Transverse colon (tissue), 4 donors: Measurements from ENCODE around the gene MSH3. TPM values are rescaled to one million over a fixed set of nuclear protein-coding genes. Genes with fewer than 3 reads are reported as not detected.

Experiments
- DNase-seq: peaks from one replicate; pipeline ENCODE4 v3.0.0-alpha.2; 2019
- H3K27ac ChIP-seq, 4 donors: fragments of 200-600 bp; sonication (generic); 2 replicates each; pipeline ENCODE4 v1.5.1; 2016 to 2018; ENCODE audit warnings: inconsistent platforms in 4 of 4
- H3K27me3 ChIP-seq: fragments of 200-600 bp; sonication (generic); 2 replicates; pipeline ENCODE4 v1.5.1; 2017; ENCODE audit warnings: inconsistent platforms
- H3K36me3 ChIP-seq, 4 donors: fragments of 200-600 bp; sonication (generic); 2 replicates each; pipeline ENCODE4 v1.5.1; 2017 to 2019; ENCODE audit warnings: inconsistent platforms in 4 of 4
- H3K4me1 ChIP-seq, 4 donors: fragments of 200-600 bp; sonication (generic); 2 replicates each; pipeline ENCODE4 v1.5.1; 2017 to 2020; ENCODE audit warnings: inconsistent platforms in 4 of 4
- H3K4me3 ChIP-seq, 4 donors: fragments of 200-600 bp; sonication (generic); 1 replicate in 1 of 4; 2 replicates in 3 of 4; pipeline versions ENCODE4 v1.5.1 to v1.6.1; 2017 to 2019; ENCODE audit warnings: inconsistent platforms in 4 of 4
- H3K9me3 ChIP-seq, 2 donors: fragments of 200-600 bp; sonication (generic); 2 replicates each; pipeline ENCODE4 v1.5.1; 2017 to 2019; ENCODE audit warnings: inconsistent platforms in 2 of 2
- EP300 ChIP-seq: sonication (generic); formaldehyde crosslinking; IDR thresholded peaks from one replicate; pipeline ENCODE4 v1.6.1; 2017; ENCODE audit warnings: antibody characterized with exemption, low read depth
- POLR2A ChIP-seq: fragments of 450-650 bp; IDR thresholded peaks from one replicate; pipeline ENCODE4 v1.6.1; 2016; ENCODE audit warnings: antibody characterized with exemption, mild to moderate bottlenecking, moderate library complexity
- POLR2AphosphoS5 ChIP-seq, 3 donors: sonication (generic); formaldehyde crosslinking; IDR thresholded peaks; one replicate each; pipeline ENCODE4 v1.6.1; 2016; ENCODE audit warnings: antibody characterized with exemption in 3 of 3
- WGBS, 2 donors: methylation state at CpG; one replicate each; pipeline ENCODE4 v1.1.5; 2018; ENCODE audit warnings: low coverage in 1 of 2; 5-methylcytosine and 5-hydroxymethylcytosine counted together
- in situ Hi-C, 4 donors: fragments of 200-750 bp; cut with MboI; loops; one replicate each; pipeline versions ENCODE4 v1.15.0 to v1.15.1; 2017; ENCODE audit warnings: low sequenced_read_pairs in 3 of 4, low pct_ligation_motif_present in 1 of 4, low pct_unique_long_range_greater_than_20kb in 1 of 4
- intact Hi-C: fragments of 100-400 bp; cut with DNase I; formaldehyde crosslinking; loops from one replicate; pipeline ENCODE4 v1.15.1; 2023; ENCODE audit warnings: low total_unique reads
- total RNA-seq, 4 donors: library from RNA; depleted of rRNA; stranded (reverse); fragments of >200 nt; gene quantifications; one replicate each; pipeline ENCODE4 v1.1.0, GENCODE V29; 2016
- TF ChIP-seq, protein P1 (sequence below), 5 experiments: fragments of 200-600 bp in 3 of 5; fragments of 450-650 bp in 2 of 5; sonication (generic) in 3 of 5; IDR thresholded peaks; 1 replicate in 2 of 5; 2 replicates in 3 of 5; pipeline ENCODE4 v1.5.1; 2016 to 2017; ENCODE audit warnings: antibody characterized with exemption in 5 of 5, inconsistent platforms in 3 of 5, mild to moderate bottlenecking in 2 of 5, moderate library complexity in 1 of 5

MSH3 gene
- total RNA-seq, 4 donors from 2014 or later, result 6.4 to 22.2 (median 17.2) TPM

- intact Hi-C loops, result no loop called here
- DNase-seq, result no peak
- in situ Hi-C loops, result no loop called here
- H3K4me1 ChIP-seq, result no peaks in the 10 kb centered on the region
- H3K4me3 ChIP-seq, result no peak overlapping the region
- H3K36me3 ChIP-seq, result no peaks in the 10 kb centered on the region
- H3K9me3 ChIP-seq, result no peaks in the 10 kb centered on the region
- H3K27ac ChIP-seq, result no peak overlapping the region
- TF ChIP-seq EP300 (no peak), POLR2AphosphoS5 (IDR thresholded peaks at IDR 0.05) (no peak)
- 93 to 95% methylated on average over 4 of the region's 4 CpGs for WGBS, 2 donors
- H3K27me3 ChIP-seq, result no peaks in the 10 kb centered on the region
Observed at GRCh38 chr5:80916676-80917075, 262.2 kb downstream of the MSH3 start.

DNA sequence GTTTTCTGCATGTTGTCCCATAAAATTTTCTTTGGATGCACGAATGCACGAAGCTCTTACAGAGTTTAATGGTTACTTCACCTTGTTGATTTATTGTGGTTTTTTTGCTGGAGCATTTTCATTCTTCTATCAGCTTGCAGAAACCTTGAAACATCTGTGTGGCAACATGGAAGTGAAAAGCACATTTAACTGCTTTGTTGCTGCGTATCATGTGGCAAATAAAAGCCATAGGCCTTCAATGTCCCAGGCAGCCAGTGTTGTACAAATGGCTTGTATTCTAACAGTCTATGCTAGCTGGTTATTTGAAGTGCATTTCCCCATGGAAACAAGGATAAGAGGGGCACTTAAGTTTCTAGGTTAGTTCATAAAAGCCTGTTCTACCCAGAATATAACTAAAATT is 263.2 kb downstream of the MSH3 start:
- DNase-seq, result no peak
- in situ Hi-C loops (no loop called here), intact Hi-C loops (no loop called here)
- Histone ChIP-seq H3K4me3 (no peak overlapping the region), H3K9me3 (no peaks in the 10 kb centered on the region), H3K36me3 (no peaks in the 10 kb centered on the region), H3K27me3 (no peaks in the 10 kb centered on the region), H3K4me1 (no peaks in the 10 kb centered on the region), H3K27ac (no peak overlapping the region)
- 60 to 74% methylated on average over 3 of the region's 3 CpGs for WGBS, 2 donors
- TF ChIP-seq POLR2AphosphoS5 (IDR thresholded peaks at IDR 0.05) (no peak), EP300 (no peak), POLR2A (no peak)
- TF ChIP-seq, protein P1, sequence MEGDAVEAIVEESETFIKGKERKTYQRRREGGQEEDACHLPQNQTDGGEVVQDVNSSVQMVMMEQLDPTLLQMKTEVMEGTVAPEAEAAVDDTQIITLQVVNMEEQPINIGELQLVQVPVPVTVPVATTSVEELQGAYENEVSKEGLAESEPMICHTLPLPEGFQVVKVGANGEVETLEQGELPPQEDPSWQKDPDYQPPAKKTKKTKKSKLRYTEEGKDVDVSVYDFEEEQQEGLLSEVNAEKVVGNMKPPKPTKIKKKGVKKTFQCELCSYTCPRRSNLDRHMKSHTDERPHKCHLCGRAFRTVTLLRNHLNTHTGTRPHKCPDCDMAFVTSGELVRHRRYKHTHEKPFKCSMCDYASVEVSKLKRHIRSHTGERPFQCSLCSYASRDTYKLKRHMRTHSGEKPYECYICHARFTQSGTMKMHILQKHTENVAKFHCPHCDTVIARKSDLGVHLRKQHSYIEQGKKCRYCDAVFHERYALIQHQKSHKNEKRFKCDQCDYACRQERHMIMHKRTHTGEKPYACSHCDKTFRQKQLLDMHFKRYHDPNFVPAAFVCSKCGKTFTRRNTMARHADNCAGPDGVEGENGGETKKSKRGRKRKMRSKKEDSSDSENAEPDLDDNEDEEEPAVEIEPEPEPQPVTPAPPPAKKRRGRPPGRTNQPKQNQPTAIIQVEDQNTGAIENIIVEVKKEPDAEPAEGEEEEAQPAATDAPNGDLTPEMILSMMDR (IDR thresholded peaks at IDR 0.05), result no peak

DNA sequence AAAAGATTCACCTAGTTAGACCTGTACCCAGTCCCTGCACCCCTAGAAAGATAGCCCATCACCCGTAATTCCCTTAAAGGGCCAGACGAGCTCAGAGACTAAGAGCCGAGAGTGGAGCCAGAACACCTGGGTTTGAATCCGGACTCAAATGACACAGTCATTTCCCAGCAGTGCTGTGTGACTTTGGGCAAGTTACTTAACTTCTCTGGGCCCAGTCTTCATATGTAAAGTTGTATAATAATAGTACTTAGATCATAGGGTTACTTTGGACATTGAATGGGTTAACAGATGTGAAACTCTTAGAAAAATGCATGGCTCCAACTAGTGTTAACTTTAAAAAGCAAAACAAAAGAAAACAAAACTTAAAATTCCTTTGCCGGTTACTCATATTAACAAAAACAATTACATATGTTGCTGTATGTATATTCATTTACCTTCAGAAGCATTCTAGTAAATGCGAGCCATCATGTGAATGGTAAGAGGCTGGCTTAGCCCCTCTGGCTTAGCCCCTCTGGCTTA is 265.3 kb downstream of the MSH3 start:
- Histone ChIP-seq H3K27me3 (no peaks in the 10 kb centered on the region), H3K36me3 (no peaks in the 10 kb centered on the region), H3K4me3 (no peak overlapping the region), H3K9me3 (no peaks in the 10 kb centered on the region), H3K27ac (no peak overlapping the region), H3K4me1 (peaks cover 0 to 3% (median 0%) of the 10 kb centered on the region in 4 donors)
- in situ Hi-C loops, result no loop called here
- no peak for DNase-seq
- intact Hi-C loops, result no loop called here
- TF ChIP-seq EP300, result no peak
- TF ChIP-seq POLR2A, result no peak
- TF ChIP-seq, protein P1 (IDR thresholded peaks at IDR 0.05), result no peak
- no peak for TF ChIP-seq POLR2AphosphoS5 (IDR thresholded peaks at IDR 0.05)
- 83 to 91% methylated on average over 3 to 6 of the region's 6 CpGs for WGBS, 2 donors

DNA sequence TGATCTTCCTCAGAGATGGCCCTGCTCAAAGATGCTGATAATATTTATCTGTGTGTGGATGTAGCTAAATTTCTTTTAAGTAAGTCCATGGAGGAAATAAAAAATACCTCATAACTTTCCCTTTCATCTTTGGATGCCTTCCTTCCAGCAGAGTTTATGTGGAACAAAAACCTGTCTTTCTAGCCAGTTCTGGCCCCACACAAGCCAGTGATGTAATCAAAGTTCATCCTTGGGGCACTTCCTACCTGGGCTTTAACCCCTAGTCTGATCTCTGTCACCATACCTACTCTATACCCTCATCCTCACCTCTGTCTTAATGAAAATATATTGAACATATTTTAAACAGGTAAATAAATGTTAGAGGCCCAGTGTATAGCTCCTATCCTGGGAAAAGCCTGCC is 265.9 kb downstream of the MSH3 start:
- Histone ChIP-seq H3K4me3 (no peak overlapping the region), H3K9me3 (no peaks in the 10 kb centered on the region), H3K27me3 (no peaks in the 10 kb centered on the region), H3K36me3 (no peaks in the 10 kb centered on the region), H3K4me1 (peaks cover 0 to 3% (median 0%) of the 10 kb centered on the region in 4 donors), H3K27ac (no peak overlapping the region)
- in situ Hi-C loops (no loop called here), intact Hi-C loops (no loop called here)
- no peak for DNase-seq
- TF ChIP-seq POLR2A (no peak), EP300 (no peak), POLR2AphosphoS5 (IDR thresholded peaks at IDR 0.05) (no peak)
- TF ChIP-seq, protein P1 (IDR thresholded peaks at IDR 0.05), result no peak

DNA sequence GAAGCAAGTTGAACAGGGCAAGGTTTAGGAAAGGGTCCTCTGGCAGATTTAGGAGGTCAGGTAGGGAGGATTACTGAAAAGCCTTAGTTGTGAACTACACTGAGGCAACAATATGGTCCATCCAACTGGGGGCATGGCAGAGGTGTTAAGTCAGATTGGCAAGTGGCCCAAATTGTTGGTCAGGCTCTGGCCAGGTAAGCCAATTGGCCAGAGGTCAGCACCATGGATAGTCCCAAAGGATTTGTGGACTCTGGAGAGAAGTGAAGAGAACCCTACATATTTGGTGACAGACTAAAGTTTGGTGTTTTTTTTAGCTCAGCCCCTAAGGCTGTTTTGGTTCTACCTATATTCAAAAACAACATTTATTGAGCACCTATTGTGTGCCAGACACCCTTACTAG is 266.6 kb downstream of the MSH3 start:
- TF ChIP-seq, protein P1 (IDR thresholded peaks at IDR 0.05), result no peak
- no peak for TF ChIP-seq EP300
- TF ChIP-seq POLR2A, result no peak
- TF ChIP-seq POLR2AphosphoS5 (IDR thresholded peaks at IDR 0.05), result no peak
- DNase-seq, result no peak
- Histone ChIP-seq H3K4me1 (peaks cover 0 to 3% (median 0%) of the 10 kb centered on the region in 4 donors), H3K4me3 (no peak overlapping the region), H3K9me3 (no peaks in the 10 kb centered on the region), H3K27ac (no peak overlapping the region), H3K27me3 (no peaks in the 10 kb centered on the region), H3K36me3 (no peaks in the 10 kb centered on the region)
- in situ Hi-C loops (no loop called here), intact Hi-C loops (no loop called here)
